ENCODE measurements around the gene RAP1A.
"Not testable (repeated sequence)": the region's sequence is repeated elsewhere in the genome, so short reads cannot be mapped to it uniquely, and the experiment has no call there.

Gene RAP1A

GRCh38 chr1:111737216-111738132 is 117.9 kb downstream of the RAP1A start:
- no peak for DNase-seq (ENCODE audit: low read depth)

GRCh38 chr1:111738133-111738435 is 118.5 kb downstream of the RAP1A start:
- peak; percentile 51 for DNase-seq (ENCODE audit: low read depth)

- DNase-seq (ENCODE audit: low read depth): peak; percentile 9
These were observed 119.0 kb downstream of the RAP1A start for GRCh38 chr1:111738436-111739193.

- DNase-seq (ENCODE audit: low read depth): peak; percentile 54
These were observed 119.8 kb downstream of the RAP1A start, which contains the start of gene INKA2 for GRCh38 chr1:111739194-111739924. TSS of gene INKA2 (minus strand) at chr1:111739395. CDS start at chr1:111739242, 153 bp downstream.

GRCh38 chr1:111739925-111740765 is 120.6 kb downstream of the RAP1A start:
- no peak for DNase-seq (ENCODE audit: low read depth)

- not testable (repeated sequence) for DNase-seq (ENCODE audit: low read depth)
These were observed 122.7 kb downstream of the RAP1A start for GRCh38 chr1:111742292-111742691.

GRCh38 chr1:111742938-111743549 is 123.5 kb downstream of the RAP1A start:
- no peak for DNase-seq (ENCODE audit: low read depth)

GRCh38 chr1:111743679-111744101 is 124.1 kb downstream of the RAP1A start:
- no peak for DNase-seq (ENCODE audit: low read depth)

- no peak for DNase-seq (ENCODE audit: low read depth)
These were observed 126.4 kb downstream of the RAP1A start for GRCh38 chr1:111745675-111746613.

GRCh38 chr1:111746614-111746999 is 127.0 kb downstream of the RAP1A start:
- DNase-seq (ENCODE audit: low read depth): no peak

- peak; percentile 32 for DNase-seq (ENCODE audit: low read depth)
These were observed 127.7 kb downstream of the RAP1A start for GRCh38 chr1:111747282-111747734.

- no peak for DNase-seq (ENCODE audit: low read depth)
These were observed 128.4 kb downstream of the RAP1A start for GRCh38 chr1:111747947-111748346.

GRCh38 chr1:111749628-111750027 is 130.0 kb downstream of the RAP1A start:
- DNase-seq (ENCODE audit: low read depth): no peak

- DNase-seq (ENCODE audit: low read depth): no peak
These were observed 131.3 kb downstream of the RAP1A start for GRCh38 chr1:111750856-111751255.

- no peak for DNase-seq (ENCODE audit: low read depth)
These were observed 132.5 kb downstream of the RAP1A start for GRCh38 chr1:111751906-111752575.

- DNase-seq (ENCODE audit: low read depth): peak; percentile 16
These were observed 135.4 kb downstream of the RAP1A start for GRCh38 chr1:111754984-111755330.

- peak; percentile 89 for DNase-seq (ENCODE audit: low read depth)
These were observed 135.9 kb downstream of the RAP1A start, which contains the start of gene DDX20 for GRCh38 chr1:111755331-111756123. TSS of gene DDX20 (plus strand) at chr1:111755901. CDS start at chr1:111755925, 24 bp downstream.

GRCh38 chr1:111756124-111756513 is 136.5 kb downstream of the RAP1A start:
- no peak for DNase-seq (ENCODE audit: low read depth)
